ENCODE measurements around the gene UBR1. TPM values are rescaled to one million over a fixed set of nuclear protein-coding genes. Genes with fewer than 3 reads are reported as not detected.
A peak's percentile ranks its signal among the peaks of the same experiment; 100 is the strongest.

UBR1 gene
- total RNA-seq, 4 donors from 2014 or later, result 23.8 to 56.9 (median 34.0) TPM

GRCh38 chr15:42919799-42920518 is 185.9 kb downstream of the UBR1 start:
- Histone ChIP-seq H3K9me3 (no peaks in the 10 kb centered on the region), H3K36me3 (no peaks in the 10 kb centered on the region), H3K27ac (peak overlapping the region; percentile 73 to 93 (median 87)), H3K27me3 (no peaks in the 10 kb centered on the region), H3K4me3 (peak overlapping the region; percentile 69 to 98 (median 96)), H3K4me1 (peaks cover 0 to 10% (median 0%) of the 10 kb centered on the region in 4 donors)
- TF ChIP-seq CTCF (IDR thresholded peaks at IDR 0.05) (no peak), POLR2A (IDR thresholded peaks at IDR 0.05) (no peak)
- DNase-seq, result peak; percentile 39 to 63 (median 61)

GRCh38 chr15:42919308-42919707 is 186.5 kb downstream of the UBR1 start:
- DNase-seq, result no peak
- peaks cover 0 to 10% (median 0%) of the 10 kb centered on the region in 4 donors for H3K4me1 ChIP-seq
- H3K27me3 ChIP-seq, result no peaks in the 10 kb centered on the region
- H3K27ac ChIP-seq, result peak overlapping the region in 2 of 4 donors; percentile 73 to 90
- TF ChIP-seq POLR2A (IDR thresholded peaks at IDR 0.05) (no peak), CTCF (IDR thresholded peaks at IDR 0.05) (no peak)
- no peaks in the 10 kb centered on the region for H3K36me3 ChIP-seq
- no peaks in the 10 kb centered on the region for H3K9me3 ChIP-seq
- H3K4me3 ChIP-seq, result peak overlapping the region in 2 of 4 donors; percentile 69 to 98

- TF ChIP-seq POLR2A (IDR thresholded peaks at IDR 0.05), result no peak
- TF ChIP-seq CTCF (IDR thresholded peaks at IDR 0.05), result no peak
- Histone ChIP-seq H3K4me1 (peaks cover 0 to 10% (median 0%) of the 10 kb centered on the region in 4 donors), H3K36me3 (no peaks in the 10 kb centered on the region), H3K9me3 (no peaks in the 10 kb centered on the region), H3K4me3 (no peak overlapping the region), H3K27ac (no peak overlapping the region), H3K27me3 (no peaks in the 10 kb centered on the region)
- no peak for DNase-seq
These were observed 187.8 kb downstream of the UBR1 start for GRCh38 chr15:42918047-42918446.

- TF ChIP-seq POLR2A (IDR thresholded peaks at IDR 0.05) (no peak), CTCF (IDR thresholded peaks at IDR 0.05) (no peak)
- peaks cover 0 to 7% (median 0%) of the 10 kb centered on the region in 4 donors for H3K4me1 ChIP-seq
- no peaks in the 10 kb centered on the region for H3K9me3 ChIP-seq
- H3K27me3 ChIP-seq, result no peaks in the 10 kb centered on the region
- no peaks in the 10 kb centered on the region for H3K36me3 ChIP-seq
- no peak overlapping the region for H3K27ac ChIP-seq
- DNase-seq, result no peak
- no peak overlapping the region for H3K4me3 ChIP-seq
These were observed 190.1 kb downstream of the UBR1 start for GRCh38 chr15:42915654-42916315.

- H3K36me3 ChIP-seq, result no peaks in the 10 kb centered on the region
- DNase-seq, result no peak
- H3K4me1 ChIP-seq, result peaks cover 0 to 7% (median 0%) of the 10 kb centered on the region in 4 donors
- H3K4me3 ChIP-seq, result no peak overlapping the region
- no peak overlapping the region for H3K27ac ChIP-seq
- no peaks in the 10 kb centered on the region for H3K27me3 ChIP-seq
- no peak for TF ChIP-seq POLR2A (IDR thresholded peaks at IDR 0.05)
- no peak for TF ChIP-seq CTCF (IDR thresholded peaks at IDR 0.05)
- no peaks in the 10 kb centered on the region for H3K9me3 ChIP-seq
These were observed 190.9 kb downstream of the UBR1 start for GRCh38 chr15:42914728-42915497.

Measured in Peyer's patch (tissue), 4 donors.